NCI-H345 treated with DMSO at 0.1 percent for 48 hours (cell line): ENCODE measurements around the gene PRDM15.
"Not testable (repeated sequence)": the region's sequence is repeated elsewhere in the genome, so short reads cannot be mapped to it uniquely, and the experiment has no call there.

Experiments used
- DNase-seq: peaks from one replicate; lab custom pipeline; 2025; ENCODE audit not compliant: unreplicated experiment; lab: John Stamatoyannopoulos, UW

The PRDM15 gene

GRCh38 chr21:41809891-41810596 is 69.1 kb downstream of the PRDM15 start:
- no peak for DNase-seq

- DNase-seq, result no peak
Measured at GRCh38 chr21:41808846-41809245, 70.3 kb downstream of the PRDM15 start.

- no peak for DNase-seq
Measured at GRCh38 chr21:41808094-41808493, 71.0 kb downstream of the PRDM15 start.

- no peak for DNase-seq
Measured at GRCh38 chr21:41806773-41807172, 72.4 kb downstream of the PRDM15 start.

- DNase-seq, result no peak
Measured at GRCh38 chr21:41805643-41806042, 73.5 kb downstream of the PRDM15 start.

- no peak for DNase-seq
Measured at GRCh38 chr21:41805038-41805437, 74.1 kb downstream of the PRDM15 start.

GRCh38 chr21:41804381-41804780 is 74.8 kb downstream of the PRDM15 start:
- no peak for DNase-seq

GRCh38 chr21:41803316-41803715 is 75.8 kb downstream of the PRDM15 start:
- no peak for DNase-seq

- no peak for DNase-seq
Measured at GRCh38 chr21:41802684-41803083, 76.5 kb downstream of the PRDM15 start.

GRCh38 chr21:41802198-41802584 is 77.0 kb downstream of the PRDM15 start:
- DNase-seq, result no peak

- no peak for DNase-seq
Measured at GRCh38 chr21:41801321-41802197, 77.6 kb downstream of the PRDM15 start.

GRCh38 chr21:41800425-41801320 is 78.5 kb downstream of the PRDM15 start:
- DNase-seq, result no peak

GRCh38 chr21:41799763-41800162 is 79.4 kb downstream of the PRDM15 start:
- DNase-seq, result no peak

- no peak for DNase-seq
Measured at GRCh38 chr21:41798326-41798725, 80.8 kb downstream of the PRDM15 start.

GRCh38 chr21:41796476-41797080 is 82.6 kb downstream of the PRDM15 start:
- DNase-seq, result no peak

GRCh38 chr21:41795726-41796125 is 83.4 kb downstream of the PRDM15 start:
- DNase-seq, result no peak

GRCh38 chr21:41794600-41794999 is 84.5 kb downstream of the PRDM15 start:
- no peak for DNase-seq

GRCh38 chr21:41792711-41793110 is 86.4 kb downstream of the PRDM15 start:
- DNase-seq, result no peak

GRCh38 chr21:41786509-41786987 is 92.6 kb downstream of the PRDM15 start:
- peak; percentile 20 for DNase-seq

- not testable (repeated sequence) for DNase-seq
Measured at GRCh38 chr21:41785262-41785661, 93.9 kb downstream of the PRDM15 start.
